H1 (cell line): ENCODE data around the gene EVA1C. TPM values are rescaled to one million over a fixed set of nuclear protein-coding genes. Genes with fewer than 3 reads are reported as not detected.

Experiments
- CBX8 ChIP-seq: fragments of 300-800, 300-1000 bp; sonication (generic); IDR thresholded peaks from 2 replicates; pipeline ENCODE4 v1.7.1; 2016; ENCODE audit warnings: low read depth, low read length, borderline replicate concordance
- polyA plus RNA-seq, 7 experiments: library from polyadenylated mRNA; depleted of rRNA in 3 of 7; stranded (reverse) in 5 of 7; unstranded in 2 of 7; fragments of >200 nt in 5 of 7; fragments of 200-250 nt in 2 of 7; gene quantifications; 1 replicate in 5 of 7; 2 replicates in 1 of 7; 4 replicates in 1 of 7; pipeline versions ENCODE4 v1.2.1 to v1.2.3, GENCODE V29; 2011 to 2013; ENCODE audit warnings: missing spikeins in 2 of 7, mixed read lengths in 2 of 7
- total RNA-seq: library from RNA; stranded (reverse); fragmentation: NEBNext Ultra II Directional; extraction: Animal tissue kit (Norgen Biotek cat#: 25700); gene quantifications from 2 replicates; pipeline ENCODE4 v1.2.1, GENCODE V29; 2021

EVA1C gene
- total and polyA plus RNA-seq, 2 of the 8 experiments (the other 6 are each of a cell fraction or from before 2014, with no cell fraction given): 2.6 to 3.6 TPM

DNA sequence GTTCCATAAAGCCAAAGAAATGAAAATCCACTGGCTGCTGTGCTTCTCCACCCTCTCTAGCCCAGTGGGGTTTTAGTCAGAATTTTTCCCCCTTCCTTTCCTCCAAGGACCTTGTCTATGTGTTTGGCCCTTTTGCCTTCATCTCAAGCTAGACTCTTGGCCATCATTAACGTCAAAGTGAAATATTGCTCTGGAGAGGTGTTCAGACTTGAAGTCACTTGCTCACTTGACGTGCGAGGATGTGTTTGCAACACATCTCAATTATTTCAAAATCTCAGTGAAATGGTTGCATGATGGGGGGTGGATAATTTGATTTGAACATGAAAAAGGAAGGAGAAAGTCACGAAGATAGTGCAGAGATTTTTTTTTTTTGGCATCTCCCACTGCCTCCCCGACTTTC, 13.6 kb downstream of the EVA1C start (continued):
- no peak for TF ChIP-seq CBX8
